C1 segment of cervical spinal cord (tissue), 14 donors: ENCODE data around the gene PDZRN4.
"Not testable (repeated sequence)": the region's sequence is repeated elsewhere in the genome, so short reads cannot be mapped to it uniquely, and the experiment has no call there.

Source experiments
- DNase-seq, 14 donors: peaks; one replicate each; lab custom pipeline; 2025; lab: John Stamatoyannopoulos, UW

Gene PDZRN4

GRCh38 chr12:41509271-41510055, 321.3 kb downstream of the PDZRN4 start:
- DNase-seq, result no peak

GRCh38 chr12:41510470-41510869, 322.4 kb downstream of the PDZRN4 start:
- DNase-seq, result no peak

GRCh38 chr12:41511247-41511646, 323.1 kb downstream of the PDZRN4 start:
- DNase-seq, result no peak

- no peak for DNase-seq
Measured at GRCh38 chr12:41512497-41512896, 324.4 kb downstream of the PDZRN4 start.

- no peak for DNase-seq
Measured at GRCh38 chr12:41514021-41514777, 326.1 kb downstream of the PDZRN4 start.

GRCh38 chr12:41514907-41515306, 326.8 kb downstream of the PDZRN4 start:
- no peak for DNase-seq

GRCh38 chr12:41515953-41516352, 327.8 kb downstream of the PDZRN4 start:
- DNase-seq, result no peak

- no peak for DNase-seq
Measured at GRCh38 chr12:41520869-41521268, 332.7 kb downstream of the PDZRN4 start.

GRCh38 chr12:41521872-41522379, 333.8 kb downstream of the PDZRN4 start:
- DNase-seq, result no peak

- no peak for DNase-seq
Measured at GRCh38 chr12:41527062-41527461, 338.9 kb downstream of the PDZRN4 start.

GRCh38 chr12:41527534-41528116, 339.5 kb downstream of the PDZRN4 start:
- no peak for DNase-seq

- DNase-seq, result no peak
Measured at GRCh38 chr12:41528874-41529273, 340.8 kb downstream of the PDZRN4 start.

GRCh38 chr12:41530441-41530840, 342.3 kb downstream of the PDZRN4 start:
- no peak for DNase-seq

- peak in 6 of 14 donors; percentile 7 to 23 (median 10) for DNase-seq
Measured at GRCh38 chr12:41531147-41531829, 343.2 kb downstream of the PDZRN4 start.

- DNase-seq, result no peak
Measured at GRCh38 chr12:41532072-41532471, 344.0 kb downstream of the PDZRN4 start.

GRCh38 chr12:41536813-41537490, 348.8 kb downstream of the PDZRN4 start:
- DNase-seq, result no peak

GRCh38 chr12:41537522-41537921, 349.4 kb downstream of the PDZRN4 start:
- DNase-seq, result no peak

- DNase-seq, result no peak
Measured at GRCh38 chr12:41545761-41546160, 357.6 kb downstream of the PDZRN4 start.

- not testable (repeated sequence) for DNase-seq
Measured at GRCh38 chr12:41547071-41547470, 359.0 kb downstream of the PDZRN4 start.

GRCh38 chr12:41548926-41549325, 360.8 kb downstream of the PDZRN4 start:
- DNase-seq, result no peak

- no peak for DNase-seq
Measured at GRCh38 chr12:41552588-41552987, 364.5 kb downstream of the PDZRN4 start.
